Embryonic facial prominence (tissue), 1 donor: Measurements from ENCODE around the gene CTDSP1.

Source experiments
- DNase-seq: peaks from one replicate; pipeline ENCODE4 v3.0.0-alpha.2; 2016; ENCODE audit errors: extremely low spot score

CTDSP1 gene, protein sequence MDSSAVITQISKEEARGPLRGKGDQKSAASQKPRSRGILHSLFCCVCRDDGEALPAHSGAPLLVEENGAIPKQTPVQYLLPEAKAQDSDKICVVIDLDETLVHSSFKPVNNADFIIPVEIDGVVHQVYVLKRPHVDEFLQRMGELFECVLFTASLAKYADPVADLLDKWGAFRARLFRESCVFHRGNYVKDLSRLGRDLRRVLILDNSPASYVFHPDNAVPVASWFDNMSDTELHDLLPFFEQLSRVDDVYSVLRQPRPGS

GRCh38 chr2:218399391-218400166, at the start of gene CTDSP1:
CTDSP1 (plus strand) TSS chr2:218399868; CDS start chr2:218400091, 223 bp downstream.
- peak; percentile 89 for DNase-seq

GRCh38 chr2:218354045-218354444, 45.6 kb upstream of the CTDSP1 start:
- DNase-seq, result no peak

GRCh38 chr2:218354850-218355443, 44.7 kb upstream of the CTDSP1 start:
- no peak for DNase-seq

- no peak for DNase-seq
Measured at GRCh38 chr2:218357236-218358177, 42.2 kb upstream of the CTDSP1 start.

DNA sequence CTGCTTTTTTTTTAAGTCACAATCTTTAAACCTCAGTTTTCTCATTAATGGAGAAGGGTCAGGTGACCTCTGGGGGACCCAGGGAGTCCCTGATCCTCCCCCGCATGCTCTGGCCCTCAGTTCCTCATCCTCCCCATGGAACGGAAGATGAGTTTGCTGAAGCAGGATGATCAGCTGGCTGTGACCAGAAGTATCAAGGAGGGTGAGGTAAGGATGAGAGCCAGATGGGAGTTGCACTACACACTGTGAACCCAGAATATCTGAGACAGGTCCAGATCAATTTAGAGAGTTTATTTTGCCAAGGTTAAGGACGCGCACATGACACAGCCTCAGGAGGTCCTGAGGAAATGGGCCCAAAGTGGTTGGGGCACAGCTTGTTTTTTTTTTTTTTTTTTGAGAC, 39.2 kb upstream of the CTDSP1 start:
- no peak for DNase-seq

GRCh38 chr2:218362606-218363005, 37.1 kb upstream of the CTDSP1 start:
- DNase-seq, result no peak

- no peak for DNase-seq
Measured at GRCh38 chr2:218363736-218364135, 35.9 kb upstream of the CTDSP1 start.

GRCh38 chr2:218364196-218364595, 35.5 kb upstream of the CTDSP1 start:
- DNase-seq, result no peak

- no peak for DNase-seq
Measured at GRCh38 chr2:218366621-218367414, 32.9 kb upstream of the CTDSP1 start.

GRCh38 chr2:218367415-218368149, 32.1 kb upstream of the CTDSP1 start:
- DNase-seq, result no peak

GRCh38 chr2:218368150-218368528, 31.5 kb upstream of the CTDSP1 start:
- DNase-seq, result no peak

DNA sequence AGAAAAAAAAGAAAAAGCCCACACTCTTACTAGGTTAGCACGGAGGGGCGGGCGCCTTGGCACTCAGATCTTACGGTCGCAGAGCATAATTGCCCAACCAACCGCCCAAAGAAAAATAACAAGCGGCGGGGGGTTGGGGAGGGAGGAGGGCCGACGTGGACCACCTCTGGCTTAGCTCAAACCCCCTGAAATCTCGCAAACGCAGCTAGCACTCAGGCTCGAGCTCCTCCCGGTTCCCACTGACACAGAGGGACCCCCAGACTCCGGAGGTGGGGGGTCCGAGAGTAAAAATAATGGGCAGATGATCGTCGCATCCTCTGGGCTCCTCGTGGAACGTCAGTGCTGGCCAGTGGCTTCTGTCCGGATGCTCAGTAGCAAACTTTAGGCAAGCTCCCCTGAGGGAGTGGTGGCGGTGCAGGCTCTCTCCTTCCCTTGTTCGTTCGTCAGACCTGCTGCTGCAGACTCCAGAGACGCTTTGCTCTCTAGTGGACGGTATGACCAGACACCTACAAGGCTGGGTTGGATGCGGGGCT, 31.0 kb upstream of the CTDSP1 start:
- no peak for DNase-seq

- DNase-seq, result no peak
Measured at GRCh38 chr2:218369330-218369729, 30.3 kb upstream of the CTDSP1 start.

- DNase-seq, result no peak
Measured at GRCh38 chr2:218370410-218371063, 29.1 kb upstream of the CTDSP1 start.

GRCh38 chr2:218371983-218372350, 27.7 kb upstream of the CTDSP1 start:
- no peak for DNase-seq

DNA sequence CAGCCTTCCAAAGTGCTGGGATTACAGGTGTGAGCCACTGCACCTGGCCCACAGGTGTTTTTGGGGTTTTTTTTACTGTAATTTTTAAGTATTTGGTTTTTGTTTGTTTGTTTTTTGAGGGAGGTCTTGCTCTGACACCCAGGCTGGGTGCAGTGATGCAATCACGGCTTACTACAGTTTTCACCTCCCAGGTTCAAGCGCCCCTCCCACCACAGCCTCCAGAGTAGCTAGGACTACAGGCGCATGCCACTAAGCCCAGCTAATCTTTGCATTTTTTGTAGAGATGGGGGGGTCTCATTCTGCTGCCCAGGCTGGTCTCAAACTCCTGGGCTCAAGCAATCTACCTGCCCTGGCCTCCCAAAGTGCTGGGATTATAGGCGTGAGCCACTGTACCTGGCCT, 24.9 kb upstream of the CTDSP1 start:
- no peak for DNase-seq

DNA sequence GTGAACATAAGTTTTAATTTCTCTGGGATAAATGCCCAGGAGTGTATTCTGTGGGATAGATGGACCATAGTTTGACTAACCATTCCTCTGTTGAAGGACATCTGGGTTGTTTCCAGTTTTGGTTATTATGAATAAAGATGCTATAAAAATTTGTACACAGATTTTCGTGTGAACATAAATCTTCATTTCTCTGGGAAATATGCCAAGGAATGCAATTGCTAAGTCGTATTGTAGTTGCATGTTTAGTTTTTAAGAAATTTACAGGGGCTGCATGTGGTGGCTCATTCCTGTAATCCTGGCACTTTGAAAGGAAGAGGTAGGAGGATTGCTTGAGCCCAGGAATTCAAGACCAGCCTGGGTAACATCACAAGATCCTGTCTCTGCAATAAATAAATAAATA, 24.5 kb upstream of the CTDSP1 start:
- no peak for DNase-seq

DNA sequence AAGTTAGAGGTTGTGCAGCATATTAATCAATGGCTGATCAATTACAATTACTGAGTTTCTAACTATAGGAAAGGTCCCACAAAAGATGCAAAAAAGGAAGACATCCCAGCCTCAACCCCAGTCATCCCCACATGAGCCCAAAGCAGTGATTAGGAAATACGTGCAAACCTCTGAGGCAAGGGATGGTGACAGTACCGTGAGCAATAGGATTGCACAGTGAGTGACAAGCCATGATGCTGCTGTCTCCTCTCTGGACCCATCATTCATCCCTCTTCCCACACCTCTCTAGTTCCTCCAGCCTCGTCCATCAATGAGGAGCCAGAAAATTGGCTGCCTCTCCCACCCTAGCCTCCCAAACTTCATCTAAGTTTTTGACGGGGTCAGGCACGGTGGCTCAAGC, 21.6 kb upstream of the CTDSP1 start:
- no peak for DNase-seq

- DNase-seq, result no peak
Measured at GRCh38 chr2:218381916-218382366, 17.7 kb upstream of the CTDSP1 start, which contains the start of gene SLC11A1. SLC11A1 (plus strand) TSS chr2:218382273; CDS start chr2:218382369, 96 bp downstream.
